DND-41 (cell line): ENCODE measurements around the gene PLK4.

Experiments used
- ATAC-seq: fragments of 200-7000 bp; cut with Tn5 transposase; 3 replicates; pipeline ENCODE4 v1.9.1; 2021; ENCODE audit warnings: low read depth; ENCODE audit not compliant: insufficient read depth
- DNase-seq: peaks from one replicate; pipeline ENCODE4 v3.0.0-alpha.2; 2020
- H2AFZ ChIP-seq: 2 replicates; pipeline ENCODE4 v1.6.0; 2012; ENCODE audit warnings: low read depth, low read length
- H3K27ac ChIP-seq: 2 replicates; pipeline ENCODE4 v1.5.1; 2012; ENCODE audit warnings: low read length, inconsistent platforms
- H3K27me3 ChIP-seq: fragments of 200-600 bp; sonication (generic); 2 replicates; pipeline ENCODE4 v1.6.0; 2012; ENCODE audit warnings: low read length, mild to moderate bottlenecking, inconsistent platforms; ENCODE audit not compliant: insufficient read depth, poor library complexity
- H3K36me3 ChIP-seq: 2 replicates; pipeline ENCODE4 v1.5.1; 2012; ENCODE audit warnings: low read length, inconsistent platforms; ENCODE audit not compliant: insufficient read depth
- H3K4me1 ChIP-seq: 2 replicates; pipeline ENCODE4 v1.5.1; 2012; ENCODE audit warnings: mild to moderate bottlenecking, low read length; ENCODE audit not compliant: insufficient read depth
- H3K4me2 ChIP-seq: 2 replicates; pipeline ENCODE4 v1.6.0; 2012; ENCODE audit warnings: mild to moderate bottlenecking, moderate library complexity, low read length, inconsistent platforms; ENCODE audit not compliant: insufficient read depth
- H3K4me3 ChIP-seq, 2 experiments: fragments of 200-600 bp in 1 of 2; shearing (Covaris generic) in 1 of 2; 2 replicates each; pipeline ENCODE4 v1.5.1; 2012 to 2016; ENCODE audit warnings: inconsistent platforms in 2 of 2, low read length in 2 of 2, mild to moderate bottlenecking in 2 of 2, low read depth in 1 of 2, moderate library complexity in 1 of 2
- H3K79me2 ChIP-seq: 2 replicates; pipeline ENCODE4 v1.6.0; 2012; ENCODE audit warnings: low read length, inconsistent platforms; ENCODE audit not compliant: insufficient read depth
- H3K9ac ChIP-seq: 2 replicates; pipeline ENCODE4 v1.6.0; 2012; ENCODE audit warnings: low read depth, mild to moderate bottlenecking, inconsistent platforms, low read length, moderate library complexity
- H3K9me3 ChIP-seq: 2 replicates; pipeline ENCODE4 v1.5.1; 2012; ENCODE audit warnings: low read length, moderate library complexity, mild to moderate bottlenecking, inconsistent platforms; ENCODE audit not compliant: insufficient read depth, severe bottlenecking
- H4K20me1 ChIP-seq: 2 replicates; pipeline ENCODE4 v1.6.0; 2012; ENCODE audit warnings: low read length; ENCODE audit not compliant: insufficient read depth
- EZH2 ChIP-seq: IDR thresholded peaks from 3 replicates; pipeline ENCODE4 v1.6.1; 2012; ENCODE audit warnings: borderline replicate concordance, low read depth, mild to moderate bottlenecking, moderate library complexity, low read length, inconsistent platforms; ENCODE audit not compliant: severe bottlenecking
- TF ChIP-seq, protein P1 (sequence below): IDR thresholded peaks from 2 replicates; pipeline ENCODE4 v1.5.1; 2012; ENCODE audit warnings: borderline replicate concordance, low read length, moderate library complexity, mild to moderate bottlenecking; ENCODE audit not compliant: poor library complexity, severe bottlenecking; ENCODE audit errors: extremely low read depth

PLK4 gene

GRCh38 chr4:127844601-127845116 lies 36.0 kb upstream of the PLK4 start:
- Histone ChIP-seq H3K27ac (no peak overlapping the region), H4K20me1 (no peaks in the 10 kb centered on the region), H2AFZ (no peak overlapping the region), H3K4me1 (no peaks in the 10 kb centered on the region), H3K4me2 (no peak overlapping the region), H3K36me3 (peaks cover 5% of the 10 kb centered on the region; the same call in 1 of the 2 replicates), H3K4me3 (no peak overlapping the region), H3K9me3 (peaks cover 7% of the 10 kb centered on the region), H3K79me2 (peaks cover 13% of the 10 kb centered on the region), H3K27me3 (no peaks in the 10 kb centered on the region), H3K9ac (no peak overlapping the region)
- ATAC-seq, result no peak
- TF ChIP-seq, protein P1, sequence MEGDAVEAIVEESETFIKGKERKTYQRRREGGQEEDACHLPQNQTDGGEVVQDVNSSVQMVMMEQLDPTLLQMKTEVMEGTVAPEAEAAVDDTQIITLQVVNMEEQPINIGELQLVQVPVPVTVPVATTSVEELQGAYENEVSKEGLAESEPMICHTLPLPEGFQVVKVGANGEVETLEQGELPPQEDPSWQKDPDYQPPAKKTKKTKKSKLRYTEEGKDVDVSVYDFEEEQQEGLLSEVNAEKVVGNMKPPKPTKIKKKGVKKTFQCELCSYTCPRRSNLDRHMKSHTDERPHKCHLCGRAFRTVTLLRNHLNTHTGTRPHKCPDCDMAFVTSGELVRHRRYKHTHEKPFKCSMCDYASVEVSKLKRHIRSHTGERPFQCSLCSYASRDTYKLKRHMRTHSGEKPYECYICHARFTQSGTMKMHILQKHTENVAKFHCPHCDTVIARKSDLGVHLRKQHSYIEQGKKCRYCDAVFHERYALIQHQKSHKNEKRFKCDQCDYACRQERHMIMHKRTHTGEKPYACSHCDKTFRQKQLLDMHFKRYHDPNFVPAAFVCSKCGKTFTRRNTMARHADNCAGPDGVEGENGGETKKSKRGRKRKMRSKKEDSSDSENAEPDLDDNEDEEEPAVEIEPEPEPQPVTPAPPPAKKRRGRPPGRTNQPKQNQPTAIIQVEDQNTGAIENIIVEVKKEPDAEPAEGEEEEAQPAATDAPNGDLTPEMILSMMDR, result no peak
- no peak for TF ChIP-seq EZH2
- DNase-seq, result no peak

DNA sequence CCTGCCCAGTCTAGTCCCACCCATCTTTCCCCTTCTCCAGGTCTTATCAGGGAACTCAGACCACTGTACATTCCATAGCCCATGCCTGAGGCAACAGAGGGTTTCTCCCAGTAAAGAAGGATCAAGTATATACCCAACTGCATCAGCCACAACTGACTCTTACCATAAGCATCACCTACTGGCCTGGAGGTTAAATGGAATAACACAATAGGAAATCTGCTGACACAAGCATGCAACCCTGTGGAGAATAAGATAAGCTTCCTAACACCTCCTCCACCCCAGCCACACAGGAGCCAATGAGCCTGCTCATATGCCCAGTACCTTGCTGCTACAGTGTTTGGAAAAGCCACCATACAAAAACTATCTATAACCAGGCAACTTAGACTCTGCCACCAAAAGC lies 34.6 kb upstream of the PLK4 start:
- H3K4me3 ChIP-seq, result no peak overlapping the region
- no peak overlapping the region for H3K9ac ChIP-seq
- no peak overlapping the region for H3K27ac ChIP-seq
- no peaks in the 10 kb centered on the region for H3K27me3 ChIP-seq
- H4K20me1 ChIP-seq, result no peaks in the 10 kb centered on the region
- H3K79me2 ChIP-seq, result peaks cover 13% of the 10 kb centered on the region
- H3K9me3 ChIP-seq, result peaks cover 16% of the 10 kb centered on the region
- ATAC-seq (no peak), DNase-seq (no peak)
- H2AFZ ChIP-seq, result no peak overlapping the region
- no peak for TF ChIP-seq EZH2
- TF ChIP-seq, protein P1, result no peak
- H3K4me2 ChIP-seq, result no peak overlapping the region
- peaks cover 5% of the 10 kb centered on the region; the same call in 1 of the 2 replicates for H3K36me3 ChIP-seq
- no peaks in the 10 kb centered on the region for H3K4me1 ChIP-seq

- no peak overlapping the region for H3K9ac ChIP-seq
- no peak overlapping the region for H2AFZ ChIP-seq
- H3K4me1 ChIP-seq, result no peaks in the 10 kb centered on the region
- H3K9me3 ChIP-seq, result peaks cover 16% of the 10 kb centered on the region
- ATAC-seq (no peak), DNase-seq (no peak)
- H3K4me3 ChIP-seq, result no peak overlapping the region
- no peak for TF ChIP-seq EZH2
- TF ChIP-seq, protein P1, result no peak
- H3K79me2 ChIP-seq, result peaks cover 13% of the 10 kb centered on the region
- no peak overlapping the region for H3K27ac ChIP-seq
- H3K4me2 ChIP-seq, result no peak overlapping the region
- peaks cover 5% of the 10 kb centered on the region; the same call in 1 of the 2 replicates for H3K36me3 ChIP-seq
- H4K20me1 ChIP-seq, result no peaks in the 10 kb centered on the region
- H3K27me3 ChIP-seq, result no peaks in the 10 kb centered on the region
These were observed 33.9 kb upstream of the PLK4 start for GRCh38 chr4:127846765-127847164.

DNA sequence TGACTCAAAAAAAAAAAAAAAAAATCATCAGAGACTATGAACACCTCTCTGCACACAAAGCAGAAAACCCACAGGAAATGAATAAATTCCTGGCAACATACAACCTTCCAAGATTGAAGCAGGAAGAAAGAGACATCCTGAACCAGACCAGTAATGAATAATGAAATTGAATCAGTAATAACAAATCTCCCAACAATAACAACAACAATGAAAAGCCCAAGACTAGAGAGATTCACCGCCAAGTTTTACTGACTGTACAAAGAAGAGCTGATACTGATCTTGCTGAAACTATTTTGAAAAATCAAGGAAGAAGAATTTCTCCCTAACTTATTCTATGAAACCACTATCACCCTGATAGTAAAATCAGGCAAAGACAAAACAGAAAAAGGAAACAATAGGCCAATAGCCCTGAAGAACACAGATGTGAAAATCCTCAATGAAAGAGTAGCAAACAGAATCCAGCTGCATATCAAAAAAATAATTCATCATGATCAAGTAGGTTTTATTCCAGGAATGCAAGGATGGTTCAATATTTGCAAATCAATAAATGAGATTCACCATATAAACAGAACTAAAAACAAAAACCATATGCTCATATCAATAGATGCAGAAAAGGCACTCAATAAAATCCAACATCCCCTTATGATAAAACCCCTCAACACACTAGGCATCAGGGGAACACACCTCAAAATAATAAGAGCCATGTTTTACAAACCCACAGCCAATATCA lies 31.0 kb upstream of the PLK4 start:
- no peaks in the 10 kb centered on the region for H4K20me1 ChIP-seq

More for the DNA sequence above, 31.0 kb upstream of the PLK4 start:
- H3K27me3 ChIP-seq, result no peaks in the 10 kb centered on the region
- H3K4me3 ChIP-seq, result no peak overlapping the region
- peaks cover 22% of the 10 kb centered on the region for H3K9me3 ChIP-seq
- ATAC-seq (no peak), DNase-seq (no peak)
- H3K4me1 ChIP-seq, result no peaks in the 10 kb centered on the region
- H3K79me2 ChIP-seq, result peaks cover 13% of the 10 kb centered on the region
- no peaks in the 10 kb centered on the region; the same call in 1 of the 2 replicates for H3K36me3 ChIP-seq
- H2AFZ ChIP-seq, result no peak overlapping the region
- no peak overlapping the region for H3K27ac ChIP-seq
- H3K9ac ChIP-seq, result no peak overlapping the region
- H3K4me2 ChIP-seq, result no peak overlapping the region
- TF ChIP-seq EZH2, result no peak
- TF ChIP-seq, protein P1, result no peak
